Astrocyte (in vitro differentiated cells and primary cell): Measurements from ENCODE around the gene POTEF. TPM values are rescaled to one million over a fixed set of nuclear protein-coding genes. Genes with fewer than 3 reads are reported as not detected.
"Not testable (repeated sequence)": the region's sequence is repeated elsewhere in the genome, so short reads cannot be mapped to it uniquely, and the experiment has no call there.

Experiments used
- DNase-seq: peaks from one replicate; pipeline ENCODE4 v3.0.0-alpha.2; 2010; ENCODE audit warnings: low read depth
- FAIRE-seq: peaks from 2 replicates; lab custom pipeline; 2011; peaks lifted over from hg19 to GRCh38; lab: Jason Lieb, UNC
- H2AFZ ChIP-seq: 2 replicates; pipeline ENCODE4 v1.6.0; 2012; ENCODE audit warnings: low read depth, low read length, inconsistent platforms
- H3K27ac ChIP-seq: 2 replicates; pipeline ENCODE4 v1.5.1; 2011; ENCODE audit warnings: low read depth, low read length, inconsistent platforms
- H3K27me3 ChIP-seq: 2 replicates; pipeline ENCODE4 v1.6.0; 2011; ENCODE audit warnings: low read length, inconsistent platforms; ENCODE audit not compliant: insufficient read depth
- H3K36me3 ChIP-seq: 2 replicates; pipeline ENCODE4 v1.5.1; 2011; ENCODE audit warnings: low read length, inconsistent platforms; ENCODE audit not compliant: insufficient read depth
- H3K4me1 ChIP-seq: 2 replicates; pipeline ENCODE4 v1.5.1; 2011; ENCODE audit warnings: low read length, inconsistent platforms; ENCODE audit not compliant: insufficient read depth
- H3K4me2 ChIP-seq: 2 replicates; pipeline ENCODE4 v1.6.0; 2012; ENCODE audit warnings: low read length, inconsistent platforms
- H3K4me3 ChIP-seq: 2 replicates; pipeline ENCODE4 v1.5.1; 2011; ENCODE audit warnings: low read depth, mild to moderate bottlenecking, low read length, inconsistent platforms; ENCODE audit not compliant: insufficient read depth
- H3K79me2 ChIP-seq: 2 replicates; pipeline ENCODE4 v1.6.0; 2012; ENCODE audit warnings: mild to moderate bottlenecking, low read length, inconsistent platforms; ENCODE audit not compliant: insufficient read depth
- H3K9ac ChIP-seq: 2 replicates; pipeline ENCODE4 v1.6.0; 2012; ENCODE audit warnings: mild to moderate bottlenecking, low read length, inconsistent platforms
- H3K9me3 ChIP-seq: 2 replicates; pipeline ENCODE4 v1.5.1; 2012; ENCODE audit warnings: low read depth, mild to moderate bottlenecking, low read length, inconsistent platforms; ENCODE audit not compliant: insufficient read depth
- H4K20me1 ChIP-seq: 2 replicates; pipeline ENCODE4 v1.6.0; 2012; ENCODE audit warnings: low read length, inconsistent platforms; ENCODE audit not compliant: insufficient read depth
- H3K27ac Mint-ChIP-seq: one replicate; pipeline ENCODE4 v1.8.0; 2021; ENCODE audit warnings: mild to moderate bottlenecking, mixed read lengths; ENCODE audit not compliant: unreplicated experiment
- H3K27me3 Mint-ChIP-seq: one replicate; pipeline ENCODE4 v1.8.0; 2021; ENCODE audit warnings: low read depth, mixed read lengths; ENCODE audit not compliant: unreplicated experiment
- H3K36me3 Mint-ChIP-seq: one replicate; pipeline ENCODE4 v1.8.0; 2021; ENCODE audit warnings: low read depth, mixed read lengths; ENCODE audit not compliant: unreplicated experiment
- H3K4me1 Mint-ChIP-seq: one replicate; pipeline ENCODE4 v1.8.0; 2021; ENCODE audit warnings: low read depth, mixed read lengths; ENCODE audit not compliant: unreplicated experiment
- H3K4me3 Mint-ChIP-seq: one replicate; pipeline ENCODE4 v1.8.0; 2021; ENCODE audit warnings: mild to moderate bottlenecking, moderate library complexity, mixed read lengths; ENCODE audit not compliant: unreplicated experiment
- H3K9me3 Mint-ChIP-seq: one replicate; pipeline ENCODE4 v1.8.0; 2021; ENCODE audit warnings: mild to moderate bottlenecking, mixed read lengths; ENCODE audit not compliant: unreplicated experiment
- CTCF ChIP-seq: IDR thresholded peaks from 2 replicates; pipeline ENCODE4 v1.5.1; 2011; ENCODE audit warnings: low read depth, mild to moderate bottlenecking, inconsistent platforms, low read length, moderate library complexity; ENCODE audit not compliant: insufficient read depth
- EZH2 ChIP-seq: IDR thresholded peaks from 2 replicates; pipeline ENCODE4 v1.6.1; 2012; ENCODE audit warnings: mild to moderate bottlenecking, low read length, inconsistent platforms; ENCODE audit not compliant: insufficient read depth
- total RNA-seq: library from RNA; stranded (reverse); gene quantifications from 2 replicates; pipeline ENCODE4 v1.2.1, GENCODE V29; 2021

The POTEF gene
- total RNA-seq, 1 donor from 2014 or later, result 2.3 TPM

DNA sequence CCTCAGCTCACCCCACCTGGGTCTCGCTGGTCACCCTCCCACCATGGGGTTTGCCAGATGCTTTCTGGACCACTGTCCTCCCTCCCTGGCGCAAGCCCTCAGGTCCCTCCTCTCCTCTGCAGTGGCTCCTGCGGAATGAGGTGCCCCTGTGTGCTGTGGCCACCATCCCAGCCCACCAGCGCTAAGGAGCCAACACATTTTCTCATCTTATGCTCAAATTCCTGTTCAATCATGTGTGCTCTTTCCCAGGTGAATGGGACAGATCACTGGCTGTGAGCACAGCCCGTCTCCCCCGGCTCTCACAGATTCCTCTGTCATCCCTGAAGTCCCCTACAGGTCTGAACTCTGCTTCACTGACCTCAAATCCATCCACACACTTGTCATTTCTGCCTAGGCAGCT is 31.1 kb upstream of the POTEF start:
- Histone ChIP-seq H3K36me3 (peaks cover 5% of the 10 kb centered on the region), H3K79me2 (no peaks in the 10 kb centered on the region), H4K20me1 (no peaks in the 10 kb centered on the region), H3K4me1 (no peaks in the 10 kb centered on the region), H3K9ac (no peak overlapping the region), H3K4me2 (no peak overlapping the region), H3K4me3 (no peak overlapping the region), H2AFZ (no peak overlapping the region), H3K27me3 (no peaks in the 10 kb centered on the region), H3K9me3 (no peaks in the 10 kb centered on the region), H3K27ac (no peak overlapping the region)
- FAIRE-seq (no peak), DNase-seq (no peak)
- no peaks in the 10 kb centered on the region for H3K27me3 Mint-ChIP-seq
- no peak overlapping the region for H3K4me3 Mint-ChIP-seq
- H3K27ac Mint-ChIP-seq, result no peak overlapping the region
- peaks cover 2% of the 10 kb centered on the region for H3K4me1 Mint-ChIP-seq
- H3K9me3 Mint-ChIP-seq, result no peaks in the 10 kb centered on the region
- H3K36me3 Mint-ChIP-seq, result peaks cover 5% of the 10 kb centered on the region
- TF ChIP-seq CTCF, result no peak
- no peak for TF ChIP-seq EZH2

DNA sequence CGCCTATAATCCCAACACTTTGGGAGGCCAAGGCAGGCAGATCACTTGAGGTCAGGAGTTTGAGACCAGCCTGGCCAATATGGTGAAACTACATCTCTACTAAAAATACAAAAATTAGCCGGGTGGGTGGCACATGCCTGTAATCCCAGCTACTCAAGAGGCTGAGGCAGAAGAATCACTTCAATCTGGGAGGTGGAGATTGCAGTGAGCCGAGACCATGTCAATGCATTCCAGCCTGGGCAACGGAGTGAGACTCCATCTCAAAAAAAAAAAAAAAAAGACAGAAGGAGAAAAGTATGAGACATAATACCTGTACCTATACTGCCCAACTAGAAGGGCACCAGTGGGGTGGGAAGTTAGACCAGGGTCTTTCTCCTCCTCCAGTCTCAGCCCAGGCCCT is 30.4 kb upstream of the POTEF start:
- not testable (repeated sequence) for H2AFZ ChIP-seq, H3K9me3 ChIP-seq, H3K79me2 ChIP-seq, H3K9me3 Mint-ChIP-seq, FAIRE-seq, DNase-seq, H3K36me3 ChIP-seq, H3K36me3 Mint-ChIP-seq, H3K4me3 Mint-ChIP-seq, H3K4me1 ChIP-seq, H3K4me3 ChIP-seq, H3K9ac ChIP-seq, H3K27me3 ChIP-seq, H3K27ac ChIP-seq, H3K4me2 ChIP-seq, H3K4me1 Mint-ChIP-seq, H3K27me3 Mint-ChIP-seq, H4K20me1 ChIP-seq, H3K27ac Mint-ChIP-seq

GRCh38 chr2:130158631-130159030 is 29.6 kb upstream of the POTEF start:
- TF ChIP-seq EZH2 (no peak), CTCF (no peak)
- H2AFZ ChIP-seq, result no peak overlapping the region
- no peak overlapping the region for H3K9ac ChIP-seq
- no peaks in the 10 kb centered on the region for H3K36me3 ChIP-seq
- peaks cover 4% of the 10 kb centered on the region for H3K36me3 Mint-ChIP-seq
- H3K27ac Mint-ChIP-seq, result no peak overlapping the region
- no peak overlapping the region for H3K4me3 Mint-ChIP-seq
- H3K4me1 ChIP-seq, result no peaks in the 10 kb centered on the region
- no peaks in the 10 kb centered on the region for H3K9me3 Mint-ChIP-seq
- DNase-seq (no peak), FAIRE-seq (no peak)
- H3K4me3 ChIP-seq, result no peak overlapping the region
- H4K20me1 ChIP-seq, result no peaks in the 10 kb centered on the region
- H3K4me2 ChIP-seq, result no peak overlapping the region
- H3K9me3 ChIP-seq, result no peaks in the 10 kb centered on the region
- no peak overlapping the region for H3K27ac ChIP-seq
- no peaks in the 10 kb centered on the region for H3K27me3 ChIP-seq
- no peaks in the 10 kb centered on the region for H3K27me3 Mint-ChIP-seq
- no peaks in the 10 kb centered on the region for H3K79me2 ChIP-seq
- peaks cover 2% of the 10 kb centered on the region for H3K4me1 Mint-ChIP-seq

DNA sequence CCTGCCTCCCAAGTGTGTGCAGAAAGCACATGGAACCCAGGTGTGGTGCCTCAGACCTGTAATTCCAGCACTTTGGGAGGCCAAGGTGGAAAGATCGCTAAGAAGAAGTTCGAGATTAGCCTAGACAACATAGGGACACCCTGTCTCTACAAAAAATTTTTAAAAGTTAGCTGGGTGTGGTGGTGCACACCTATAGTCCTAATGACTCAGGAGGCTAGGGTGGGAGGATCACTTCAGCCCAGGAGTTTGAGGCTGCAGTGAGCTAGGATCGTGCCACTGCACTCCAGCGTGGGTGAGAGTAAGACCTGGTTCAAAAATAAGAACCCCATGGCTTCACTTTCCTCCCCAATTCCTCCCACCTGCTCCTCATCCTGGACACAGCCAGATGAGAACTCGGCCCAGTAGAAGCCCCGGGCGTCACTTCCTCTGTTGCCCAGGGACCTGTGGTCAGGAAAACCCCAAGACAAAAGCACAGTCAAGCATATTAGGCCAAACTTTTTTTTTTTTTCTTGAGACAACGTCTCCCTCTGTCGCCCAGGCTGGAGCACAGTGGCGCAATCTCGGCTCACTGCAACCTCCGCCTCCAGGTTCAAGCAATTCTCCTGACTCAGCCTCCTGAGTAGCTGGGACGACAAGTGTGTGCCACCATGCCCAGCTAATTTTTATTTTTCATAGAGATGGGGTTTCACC is 28.9 kb upstream of the POTEF start:
- H3K4me3 Mint-ChIP-seq, H3K27ac ChIP-seq, H3K36me3 Mint-ChIP-seq, H4K20me1 ChIP-seq, H3K27me3 ChIP-seq, H3K27me3 Mint-ChIP-seq, H3K4me2 ChIP-seq, H3K4me1 ChIP-seq, H3K4me3 ChIP-seq, H3K4me1 Mint-ChIP-seq, H3K9ac ChIP-seq, H3K27ac Mint-ChIP-seq, DNase-seq, H2AFZ ChIP-seq, H3K79me2 ChIP-seq, FAIRE-seq, H3K9me3 ChIP-seq, H3K36me3 ChIP-seq, H3K9me3 Mint-ChIP-seq: not testable (repeated sequence)

GRCh38 chr2:130157354-130157753 is 28.3 kb upstream of the POTEF start:
- not testable (repeated sequence) for H3K9me3 Mint-ChIP-seq, H3K4me2 ChIP-seq, H3K79me2 ChIP-seq, H3K36me3 ChIP-seq, H4K20me1 ChIP-seq, H3K4me3 Mint-ChIP-seq, H3K27ac ChIP-seq, FAIRE-seq, H3K4me3 ChIP-seq, H3K9ac ChIP-seq, H3K36me3 Mint-ChIP-seq, H3K4me1 Mint-ChIP-seq, H3K9me3 ChIP-seq, H3K4me1 ChIP-seq, H3K27me3 Mint-ChIP-seq, H2AFZ ChIP-seq, DNase-seq, H3K27me3 ChIP-seq, H3K27ac Mint-ChIP-seq
